K562 (cell line): ENCODE measurements around the gene SYCE1. TPM values are rescaled to one million over a fixed set of nuclear protein-coding genes. Genes with fewer than 3 reads are reported as not detected.

Experiments
- ATAC-seq: fragments of 200-7000 bp; cut with Tn5 transposase; 3 replicates; pipeline ENCODE4 v1.9.1; 2020; ENCODE audit warnings: moderate library complexity
- BruUV-seq: library from RNA; stranded (reverse); fragments of 400-500 nt; replicated peaks from 2 replicates; lab custom pipeline; 2021; lab: Mats Ljungman, UMichigan
- CTCF ChIA-PET: fragments of 300-600 bp; formaldehyde crosslinking; extraction: SDS; loops from one replicate; lab custom pipeline; 2021; ENCODE audit warnings: low intra/inter-chr PET ratio; lab: Yijun Ruan, JAX
- POLR2A ChIA-PET: fragments of 300-600, 350-650 bp; sonication (Branson Sonifier 250); formaldehyde crosslinking; extraction: SDS; loops from one replicate; lab custom pipeline; 2021; ENCODE audit warnings: antibody characterized with exemption, inconsistent platforms; lab: Yijun Ruan, JAX
- DNase-seq, 4 experiments: peaks; one replicate each; pipeline versions ENCODE4 v3.0.0 to v3.0.0-alpha.2; 2011 to 2018; ENCODE audit warnings: low spot score in 3 of 4, mixed read lengths in 3 of 4; ENCODE audit errors: extremely low read depth in 1 of 4
- FAIRE-seq: peaks from 2 replicates; lab custom pipeline; 2011; peaks lifted over from hg19 to GRCh38; lab: Jason Lieb, UNC
- H2AFZ ChIP-seq: 2 replicates; pipeline ENCODE4 v1.6.0; 2011; ENCODE audit warnings: low read depth, low read length, control low read depth, inconsistent platforms
- H3K27ac ChIP-seq: fragments of 200-600 bp; 3 replicates; pipeline ENCODE4 v1.8.0; 2011; ENCODE audit warnings: low read depth, mild to moderate bottlenecking, control low read depth, inconsistent platforms, low read length, moderate library complexity, mixed read lengths; ENCODE audit errors: extremely low read depth
- H3K27me3 ChIP-seq, 2 experiments: fragments of 300-600 bp in 1 of 2; 2 replicates in 1 of 2; 3 replicates in 1 of 2; pipeline versions ENCODE4 v1.6.0 to v1.8.0; 2011; ENCODE audit warnings: inconsistent platforms in 2 of 2, low read length in 2 of 2, mild to moderate bottlenecking in 1 of 2, mixed read lengths in 1 of 2, moderate library complexity in 1 of 2; ENCODE audit not compliant: control insufficient read depth in 2 of 2, insufficient read depth in 2 of 2
- H3K36me3 ChIP-seq: fragments of 300-600 bp; 3 replicates; pipeline ENCODE4 v1.8.0; 2011; ENCODE audit warnings: mild to moderate bottlenecking, low read length, inconsistent platforms; ENCODE audit not compliant: control insufficient read depth, insufficient read depth
- H3K4me1 ChIP-seq, 2 experiments: fragments of 200-600 bp in 1 of 2; replicated peaks in 1 of 2; 2 replicates in 1 of 2; 3 replicates in 1 of 2; pipeline versions ENCODE4 v1.5.1 to v1.8.0; 2011; ENCODE audit warnings: inconsistent platforms in 2 of 2, low read length in 2 of 2, mild to moderate bottlenecking in 1 of 2, mixed read lengths in 1 of 2, moderate library complexity in 1 of 2; ENCODE audit not compliant: control insufficient read depth in 2 of 2, insufficient read depth in 2 of 2
- H3K4me2 ChIP-seq: 2 replicates; pipeline ENCODE4 v1.6.1; 2011; ENCODE audit warnings: low read length, control low read depth, inconsistent platforms, mixed read lengths; ENCODE audit not compliant: insufficient read depth
- H3K4me3 ChIP-seq: fragments of 200-600 bp; sonication (generic), shearing (Covaris generic); 2 replicates; pipeline ENCODE4 v1.5.1; 2016; ENCODE audit warnings: control low read depth, inconsistent platforms
- H3K79me2 ChIP-seq: fragments of 200-600 bp; 3 replicates; pipeline ENCODE4 v1.8.0; 2011; ENCODE audit warnings: low read length, inconsistent platforms; ENCODE audit not compliant: control insufficient read depth, insufficient read depth
- H3K9ac ChIP-seq, 2 experiments: 2 replicates each; pipeline versions ENCODE4 v1.6.0 to v1.6.1; 2011; ENCODE audit warnings: low read depth in 2 of 2, low read length in 2 of 2, control low read depth in 1 of 2, inconsistent platforms in 1 of 2, mild to moderate bottlenecking in 1 of 2, mixed read lengths in 1 of 2; ENCODE audit not compliant: insufficient read depth in 1 of 2
- H3K9me1 ChIP-seq: one replicate; pipeline ENCODE4 v1.6.0; 2011; ENCODE audit warnings: inconsistent platforms, mild to moderate bottlenecking, low read length, moderate library complexity; ENCODE audit not compliant: control insufficient read depth, insufficient read depth
- H3K9me3 ChIP-seq: replicated peaks from 2 replicates; pipeline ENCODE4 v1.5.1; 2011; ENCODE audit warnings: low read depth, low read length, inconsistent platforms; ENCODE audit not compliant: control insufficient read depth, insufficient read depth
- H4K20me1 ChIP-seq: replicated peaks from 2 replicates; pipeline ENCODE4 v1.6.1; 2011; ENCODE audit warnings: low read length, inconsistent platforms, mixed read lengths; ENCODE audit not compliant: control insufficient read depth, insufficient read depth
- ATF4 ChIP-seq: fragments of 450-650 bp; formaldehyde crosslinking; IDR thresholded peaks from 2 replicates; pipeline ENCODE4 v1.4.0; 2022; ENCODE audit warnings: mild to moderate bottlenecking, moderate library complexity
- ETS2 ChIP-seq: IDR thresholded peaks from 2 replicates; pipeline ENCODE4 v1.6.1; 2016; ENCODE audit warnings: borderline replicate concordance, missing genetic modification characterization, mild to moderate bottlenecking, moderate library complexity, missing compliant biosample characterization; ENCODE audit not compliant: poor library complexity, severe bottlenecking
- GATAD2A ChIP-seq: fragments of 450-650 bp; IDR thresholded peaks from 2 replicates; pipeline ENCODE4 v1.6.1; 2017
- KDM1A ChIP-seq, 2 experiments: fragments of 450-650 bp; IDR thresholded peaks; 2 replicates each; pipeline ENCODE4 v1.6.1; 2016; ENCODE audit warnings: mild to moderate bottlenecking in 2 of 2
- L3MBTL2 ChIP-seq: fragments of 450-650 bp; IDR thresholded peaks from 2 replicates; pipeline ENCODE4 v1.6.1; 2016; ENCODE audit warnings: mild to moderate bottlenecking, moderate library complexity
- RFX7 ChIP-seq: fragments of 250-450 bp; sonication (Bioruptor Pico); IDR thresholded peaks from 2 replicates; pipeline ENCODE4 v1.5.1; 2021; ENCODE audit warnings: mild to moderate bottlenecking
- U2AF1 ChIP-seq: fragments of 200-400 bp; formaldehyde crosslinking; optimal IDR thresholded peaks from 2 replicates; pipeline ENCODE3; 2017; ENCODE audit warnings: mild to moderate bottlenecking, low read depth, low read length, moderate library complexity
- ZNF263 ChIP-seq: sonication (generic); formaldehyde crosslinking; IDR thresholded peaks from 2 replicates; pipeline ENCODE4 v1.8.0; 2022; ENCODE audit warnings: mild to moderate bottlenecking, missing genetic modification reagents, borderline replicate concordance
- WGBS: fragments of 100-300 bp; shearing (Covaris generic); methylation state at CpG from one replicate; pipeline ENCODE4 v1.1.6; 2016; ENCODE audit warnings: low coverage, mixed read lengths; ENCODE audit not compliant: insufficient coverage; ENCODE audit errors: missing lambda C conversion rate; 5-methylcytosine and 5-hydroxymethylcytosine counted together
- in situ Hi-C: fragments of 300-500 bp; cut with MboI; formaldehyde crosslinking; loops from 4 replicates; pipeline ENCODE4 v1.15.0; 2018; ENCODE audit warnings: inconsistent platforms, mixed read lengths
- intact Hi-C: fragments of 100-400 bp; cut with micrococcal nuclease; formaldehyde crosslinking; loops from 2 replicates; pipeline ENCODE4 v1.14.2; 2022
- polyA plus RNA-seq, 8 experiments: library from polyadenylated mRNA; depleted of rRNA in 4 of 8; stranded (reverse) in 5 of 8; unstranded in 3 of 8; fragments of >200 nt; fragmentation: Nextera tagmentation in 2 of 8; fragmentation: Illumina TruSeq in 1 of 8; extraction: Ambion mirVana in 2 of 8; extraction: Trizol in 1 of 8; gene quantifications; 2 replicates each; pipeline versions ENCODE4 v1.2.1 to v1.2.3, GENCODE V29; 2011 to 2014; ENCODE audit warnings: inconsistent platforms in 1 of 8, missing spikeins in 1 of 8
- total RNA-seq, 7 experiments: library from RNA; depleted of rRNA in 6 of 7; stranded (reverse); fragments of >200 nt in 6 of 7; fragmentation: Illumina TruSeq in 2 of 7; extraction: Trizol in 2 of 7; gene quantifications; 2 replicates each; pipeline versions ENCODE4 v1.2.1 to v1.2.3, GENCODE V29; 2011 to 2021; ENCODE audit warnings: low replicate concordance in 1 of 7
- TF ChIP-seq, protein P1 (sequence below): fragments of 450-650 bp; formaldehyde crosslinking; IDR thresholded peaks from 2 replicates; pipeline ENCODE4 v1.4.0; 2020; ENCODE audit warnings: mild to moderate bottlenecking, mixed read lengths

SYCE1 gene
- total and polyA plus RNA-seq, 9 of the 15 experiments (the other 6 are each of a cell fraction or from before 2014, with no cell fraction given), result not detected

DNA sequence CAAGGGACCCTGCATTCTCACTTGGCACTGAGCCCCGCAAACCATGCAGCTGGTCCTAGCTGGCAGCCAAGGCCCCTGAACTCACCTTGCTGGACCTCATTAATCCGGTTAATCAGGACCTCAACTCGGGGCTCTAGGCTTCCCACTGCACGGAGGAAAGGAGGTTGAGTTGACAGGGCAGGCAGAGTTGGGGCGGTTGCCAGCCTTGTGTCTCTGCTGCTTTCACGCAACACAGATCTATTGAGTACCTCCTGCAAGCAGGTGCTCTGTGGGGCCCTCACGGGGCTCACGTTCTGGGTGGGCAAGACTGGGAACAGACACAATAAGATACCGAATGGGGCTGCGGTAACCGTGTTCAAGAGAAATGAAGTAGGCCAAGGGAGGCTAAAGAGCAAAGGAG is 6.2 kb downstream of the SYCE1 start:
- no peak for DNase-seq
- Histone ChIP-seq H3K9me3 (no peaks in the 10 kb centered on the region), H3K4me2 (no peak overlapping the region), H3K9ac (no peak overlapping the region), H3K27me3 (peaks cover 0 to 9% of the 10 kb centered on the region in 2 experiments; a peak in 1 of 5 replicates), H3K79me2 (no peaks in the 10 kb centered on the region), H3K9me1 (no peaks in the 10 kb centered on the region), H3K27ac (no peak overlapping the region), H3K36me3 (no peaks in the 10 kb centered on the region), H2AFZ (no peak overlapping the region), H3K4me1 (no peaks in the 10 kb centered on the region), H3K4me3 (no peak overlapping the region), H4K20me1 (no peaks in the 10 kb centered on the region)
- CTCF ChIA-PET, result no interaction called here
- TF ChIP-seq, protein P1, sequence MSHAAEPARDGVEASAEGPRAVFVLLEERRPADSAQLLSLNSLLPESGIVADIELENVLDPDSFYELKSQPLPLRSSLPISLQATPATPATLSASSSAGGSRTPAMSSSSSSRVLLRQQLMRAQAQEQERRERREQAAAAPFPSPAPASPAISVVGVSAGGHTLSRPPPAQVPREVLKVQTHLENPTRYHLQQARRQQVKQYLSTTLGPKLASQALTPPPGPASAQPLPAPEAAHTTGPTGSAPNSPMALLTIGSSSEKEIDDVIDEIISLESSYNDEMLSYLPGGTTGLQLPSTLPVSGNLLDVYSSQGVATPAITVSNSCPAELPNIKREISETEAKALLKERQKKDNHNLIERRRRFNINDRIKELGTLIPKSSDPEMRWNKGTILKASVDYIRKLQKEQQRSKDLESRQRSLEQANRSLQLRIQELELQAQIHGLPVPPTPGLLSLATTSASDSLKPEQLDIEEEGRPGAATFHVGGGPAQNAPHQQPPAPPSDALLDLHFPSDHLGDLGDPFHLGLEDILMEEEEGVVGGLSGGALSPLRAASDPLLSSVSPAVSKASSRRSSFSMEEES (CRISPR knock-in tag), result no peak
- TF ChIP-seq L3MBTL2, result no peak
- no peak for TF ChIP-seq RFX7 (CRISPR knock-in tag)
- TF ChIP-seq ZNF263 (CRISPR knock-in tag), result no peak
- no peak for TF ChIP-seq GATAD2A
- no peak for TF ChIP-seq U2AF1
- TF ChIP-seq KDM1A (IDR thresholded peaks at IDR 0.05), result no peak
- TF ChIP-seq ATF4, result no peak
- no peak for TF ChIP-seq ETS2 (tag)
- FAIRE-seq, result no peak
- intact Hi-C loops (loop anchor here (5.0 kb wide), 1 partner anchor 122 kb away; no protein-coding TSS in a partner anchor), in situ Hi-C loops (loop anchor here (5.0 kb wide), 1 partner anchor 122 kb away; no protein-coding TSS in a partner anchor)
- BruUV-seq, result no TSS peak
- under 1% methylated on average over 11 of the region's 11 CpGs for WGBS
- no peak for ATAC-seq
- POLR2A ChIA-PET, result no interaction called here
